SK-N-SH (cell line): ENCODE results near the gene CD69. TPM values are rescaled to one million over a fixed set of nuclear protein-coding genes. Genes with fewer than 3 reads are reported as not detected.

Experiments
- CTCF ChIA-PET: fragments of 300-600, 350-600 bp; formaldehyde crosslinking; extraction: SDS; loops from one replicate; lab custom pipeline; 2021; lab: Yijun Ruan, JAX
- POLR2A ChIA-PET: fragments of 350-600 bp; sonication (Branson Sonifier 250); formaldehyde crosslinking; extraction: SDS; loops from one replicate; lab custom pipeline; 2020; ENCODE audit warnings: antibody characterized with exemption, inconsistent platforms; lab: Yijun Ruan, JAX
- DNase-seq: peaks from one replicate; pipeline ENCODE4 v3.0.0; 2012
- H2AFZ ChIP-seq: fragments of 200-600 bp; sonication (generic); 2 replicates; pipeline ENCODE4 v1.8.1; 2016; ENCODE audit warnings: antibody characterized with exemption, mild to moderate bottlenecking, low read depth
- H3F3A ChIP-seq: fragments of 200-600 bp; sonication (generic); replicated peaks from 2 replicates; pipeline ENCODE3; 2016; ENCODE audit warnings: antibody characterized with exemption, mild to moderate bottlenecking; ENCODE audit not compliant: insufficient read depth
- H3K27ac ChIP-seq, 2 experiments: fragments of 200-500 bp in 1 of 2; fragments of 200-600 bp in 1 of 2; sonication (Bioruptor generic) in 1 of 2; sonication (generic), shearing (Covaris generic) in 1 of 2; 2 replicates each; pipeline versions ENCODE4 v1.5.1 to v1.6.1; 2014 to 2016; ENCODE audit warnings: low read depth in 2 of 2, inconsistent platforms in 1 of 2, low read length in 1 of 2, mild to moderate bottlenecking in 1 of 2, mixed read lengths in 1 of 2
- H3K27me3 ChIP-seq: fragments of 200-600 bp; sonication (generic), shearing (Covaris generic); 2 replicates; pipeline ENCODE4 v1.6.1; 2016; ENCODE audit warnings: mixed run types; ENCODE audit not compliant: insufficient read depth
- H3K36me3 ChIP-seq, 2 experiments: fragments of 200-500 bp in 1 of 2; fragments of 200-600 bp in 1 of 2; sonication (Bioruptor generic) in 1 of 2; sonication (generic) in 1 of 2; replicated peaks in 1 of 2; 2 replicates each; pipeline versions ENCODE3 to v1.5.1; 2014 to 2016; ENCODE audit warnings: low read length in 1 of 2, mild to moderate bottlenecking in 1 of 2; ENCODE audit not compliant: insufficient read depth in 2 of 2, control insufficient read depth in 1 of 2
- H3K4me1 ChIP-seq, 2 experiments: fragments of 200-500 bp in 1 of 2; fragments of 200-600 bp in 1 of 2; sonication (Bioruptor generic) in 1 of 2; sonication (generic), shearing (Covaris generic) in 1 of 2; 2 replicates each; pipeline versions ENCODE4 v1.5.1 to v1.6.1; 2014 to 2016; ENCODE audit warnings: low read depth in 1 of 2, low read length in 1 of 2, mixed run types in 1 of 2; ENCODE audit not compliant: insufficient read depth in 2 of 2, control insufficient read depth in 1 of 2
- H3K4me2 ChIP-seq: fragments of 200-600 bp; sonication (generic), shearing (Covaris generic); 2 replicates; pipeline ENCODE4 v1.6.1; 2017; ENCODE audit warnings: mixed run types
- H3K4me3 ChIP-seq, 2 experiments: fragments of 200-500 bp in 1 of 2; fragments of 200-600 bp in 1 of 2; sonication (Bioruptor generic) in 1 of 2; sonication (generic), shearing (Covaris generic) in 1 of 2; 2 replicates each; pipeline versions ENCODE4 v1.5.1 to v1.8.1; 2014 to 2016; ENCODE audit warnings: low read depth in 2 of 2, inconsistent platforms in 1 of 2, low read length in 1 of 2, mild to moderate bottlenecking in 1 of 2, mixed read lengths in 1 of 2, moderate library complexity in 1 of 2
- H3K79me2 ChIP-seq: fragments of 200-600 bp; sonication (generic); 2 replicates; pipeline ENCODE4 v1.8.1; 2017; ENCODE audit warnings: mild to moderate bottlenecking; ENCODE audit not compliant: insufficient read depth
- H3K9ac ChIP-seq: fragments of 200-600 bp; sonication (generic); 2 replicates; pipeline ENCODE4 v1.6.1; 2017; ENCODE audit warnings: mixed run types
- H3K9me2 ChIP-seq: fragments of 200-600 bp; sonication (generic); 2 replicates; pipeline ENCODE4 v1.6.1; 2017; ENCODE audit warnings: mixed run types
- H3K9me3 ChIP-seq: fragments of 200-600 bp; sonication (generic); 2 replicates; pipeline ENCODE4 v1.6.1; 2017; ENCODE audit warnings: mixed run types, mild to moderate bottlenecking, moderate library complexity
- H4K20me1 ChIP-seq: fragments of 200-600 bp; sonication (generic); 2 replicates; pipeline ENCODE4 v1.6.1; 2017; ENCODE audit warnings: mild to moderate bottlenecking, mixed run types; ENCODE audit not compliant: insufficient read depth
- EP300 ChIP-seq, 2 experiments: IDR thresholded peaks; 2 replicates each; pipeline versions ENCODE4 v1.4.0 to v1.6.1; 2012; ENCODE audit warnings: borderline replicate concordance in 1 of 2, low read depth in 1 of 2, low read length in 1 of 2
- GATA2 ChIP-seq: sonication (generic); formaldehyde crosslinking; IDR thresholded peaks from 2 replicates; pipeline ENCODE4 v1.5.0; 2020; ENCODE audit warnings: mild to moderate bottlenecking, missing genetic modification reagents
- MEF2A ChIP-seq: IDR thresholded peaks from 2 replicates; pipeline ENCODE4 v1.4.0; 2012; ENCODE audit warnings: low read depth, borderline replicate concordance
- MXI1 ChIP-seq: IDR thresholded peaks from 2 replicates; pipeline ENCODE4 v1.6.1; 2012; ENCODE audit warnings: mild to moderate bottlenecking, low read depth, low read length, improper control_type of control experiment
- NRF1 ChIP-seq: IDR thresholded peaks from 2 replicates; pipeline ENCODE4 v1.6.1; 2012; ENCODE audit warnings: low read depth, mild to moderate bottlenecking, low read length
- RAD21 ChIP-seq: IDR thresholded peaks from 2 replicates; pipeline ENCODE4 v1.6.1; 2012; ENCODE audit warnings: mild to moderate bottlenecking, low read length
- RFX5 ChIP-seq: IDR thresholded peaks from 2 replicates; pipeline ENCODE4 v1.6.1; 2012; ENCODE audit warnings: mild to moderate bottlenecking, improper control_type of control experiment, low read length
- SIN3A ChIP-seq: IDR thresholded peaks from 2 replicates; pipeline ENCODE4 v1.6.1; 2012; ENCODE audit warnings: low read depth, mild to moderate bottlenecking, low read length, moderate library complexity, borderline replicate concordance
- TCF12 ChIP-seq: IDR thresholded peaks from 2 replicates; pipeline ENCODE4 v1.4.0; 2012
- TEAD4 ChIP-seq: IDR thresholded peaks from 2 replicates; pipeline ENCODE4 v1.4.0; 2012; ENCODE audit warnings: mild to moderate bottlenecking, borderline replicate concordance; ENCODE audit not compliant: insufficient read depth
- YY1 ChIP-seq: IDR thresholded peaks from 2 replicates; pipeline ENCODE4 v1.4.0; 2012; ENCODE audit warnings: low read depth, mild to moderate bottlenecking
- WGBS: methylation state at CpG from one replicate; pipeline ENCODE4 v1.1.6; 2017; ENCODE audit warnings: low lambda C conversion rate; 5-methylcytosine and 5-hydroxymethylcytosine counted together
- polyA plus RNA-seq, 3 experiments: library from polyadenylated mRNA; depleted of rRNA; stranded (reverse); fragments of >200 nt; gene quantifications; 2 replicates each; pipeline ENCODE4 v1.2.3, GENCODE V29; 2012
- TF ChIP-seq, protein P1 (sequence below): IDR thresholded peaks from 2 replicates; pipeline ENCODE4 v1.4.0; 2012; ENCODE audit warnings: low read depth
- TF ChIP-seq, protein P2 (sequence below): IDR thresholded peaks from 2 replicates; pipeline ENCODE4 v1.4.0; 2012; ENCODE audit warnings: low read depth, borderline replicate concordance
- TF ChIP-seq, protein P3 (sequence below): fragments of 200-600 bp; sonication (generic); IDR thresholded peaks from 2 replicates; pipeline ENCODE4 v1.6.1; 2017; ENCODE audit warnings: antibody characterized with exemption, mild to moderate bottlenecking, moderate library complexity
- TF ChIP-seq, protein P4 (sequence below): fragments of 150-350 bp; IDR thresholded peaks from 2 replicates; pipeline ENCODE4 v1.6.1; 2016; ENCODE audit warnings: mild to moderate bottlenecking, low read depth, low read length

CD69 gene
- polyA plus RNA-seq, 1 of the 3 experiments (the other 2 are of a cell fraction): not detected

GRCh38 chr12:9730011-9730410, 30.7 kb downstream of the CD69 start:
- POLR2A ChIA-PET: no interaction called here

DNA sequence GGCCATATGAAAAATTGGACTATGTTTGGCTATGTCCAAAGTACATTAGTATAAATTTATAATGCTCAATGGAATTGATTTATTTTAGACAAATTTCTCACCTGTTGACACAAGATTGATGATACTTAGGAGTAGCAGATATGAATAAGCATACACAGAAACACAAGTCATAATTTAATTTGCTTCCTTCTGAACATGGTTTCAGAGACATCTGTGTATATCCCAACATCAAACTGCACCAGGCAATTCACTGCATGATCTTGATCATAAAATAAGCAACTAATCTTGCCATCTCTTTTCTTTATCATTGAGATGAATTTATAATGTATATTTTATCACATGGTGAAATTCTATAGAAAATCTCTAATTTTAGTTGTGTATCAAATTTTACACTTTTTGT, 31.6 kb downstream of the CD69 start:
- Histone ChIP-seq H3K4me3 (no peak overlapping the region), H3K79me2 (no peaks in the 10 kb centered on the region), H3K36me3 (no peaks in the 10 kb centered on the region), H3K9me2 (no peaks in the 10 kb centered on the region), H2AFZ (no peak overlapping the region), H3K4me1 (no peaks in the 10 kb centered on the region), H3K27me3 (peaks cover 13% of the 10 kb centered on the region; the same call in 1 of the 2 replicates), H3K9ac (no peak overlapping the region), H4K20me1 (no peaks in the 10 kb centered on the region), H3K9me3 (no peaks in the 10 kb centered on the region), H3K4me2 (no peak overlapping the region), H3K27ac (no peak overlapping the region), H3F3A (no peaks in the 10 kb centered on the region)
- no peak for TF ChIP-seq MEF2A
- TF ChIP-seq EP300 (IDR thresholded peaks at IDR 0.05; ENCODE audit: borderline replicate concordance in 1 of 2, low read depth in 1 of 2, low read length in 1 of 2): no peak
- TF ChIP-seq, protein P1, sequence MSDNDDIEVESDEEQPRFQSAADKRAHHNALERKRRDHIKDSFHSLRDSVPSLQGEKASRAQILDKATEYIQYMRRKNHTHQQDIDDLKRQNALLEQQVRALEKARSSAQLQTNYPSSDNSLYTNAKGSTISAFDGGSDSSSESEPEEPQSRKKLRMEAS: no peak
- TF ChIP-seq, protein P2, sequence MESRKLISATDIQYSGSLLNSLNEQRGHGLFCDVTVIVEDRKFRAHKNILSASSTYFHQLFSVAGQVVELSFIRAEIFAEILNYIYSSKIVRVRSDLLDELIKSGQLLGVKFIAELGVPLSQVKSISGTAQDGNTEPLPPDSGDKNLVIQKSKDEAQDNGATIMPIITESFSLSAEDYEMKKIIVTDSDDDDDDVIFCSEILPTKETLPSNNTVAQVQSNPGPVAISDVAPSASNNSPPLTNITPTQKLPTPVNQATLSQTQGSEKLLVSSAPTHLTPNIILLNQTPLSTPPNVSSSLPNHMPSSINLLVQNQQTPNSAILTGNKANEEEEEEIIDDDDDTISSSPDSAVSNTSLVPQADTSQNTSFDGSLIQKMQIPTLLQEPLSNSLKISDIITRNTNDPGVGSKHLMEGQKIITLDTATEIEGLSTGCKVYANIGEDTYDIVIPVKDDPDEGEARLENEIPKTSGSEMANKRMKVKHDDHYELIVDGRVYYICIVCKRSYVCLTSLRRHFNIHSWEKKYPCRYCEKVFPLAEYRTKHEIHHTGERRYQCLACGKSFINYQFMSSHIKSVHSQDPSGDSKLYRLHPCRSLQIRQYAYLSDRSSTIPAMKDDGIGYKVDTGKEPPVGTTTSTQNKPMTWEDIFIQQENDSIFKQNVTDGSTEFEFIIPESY: no peak
- TF ChIP-seq, protein P3, sequence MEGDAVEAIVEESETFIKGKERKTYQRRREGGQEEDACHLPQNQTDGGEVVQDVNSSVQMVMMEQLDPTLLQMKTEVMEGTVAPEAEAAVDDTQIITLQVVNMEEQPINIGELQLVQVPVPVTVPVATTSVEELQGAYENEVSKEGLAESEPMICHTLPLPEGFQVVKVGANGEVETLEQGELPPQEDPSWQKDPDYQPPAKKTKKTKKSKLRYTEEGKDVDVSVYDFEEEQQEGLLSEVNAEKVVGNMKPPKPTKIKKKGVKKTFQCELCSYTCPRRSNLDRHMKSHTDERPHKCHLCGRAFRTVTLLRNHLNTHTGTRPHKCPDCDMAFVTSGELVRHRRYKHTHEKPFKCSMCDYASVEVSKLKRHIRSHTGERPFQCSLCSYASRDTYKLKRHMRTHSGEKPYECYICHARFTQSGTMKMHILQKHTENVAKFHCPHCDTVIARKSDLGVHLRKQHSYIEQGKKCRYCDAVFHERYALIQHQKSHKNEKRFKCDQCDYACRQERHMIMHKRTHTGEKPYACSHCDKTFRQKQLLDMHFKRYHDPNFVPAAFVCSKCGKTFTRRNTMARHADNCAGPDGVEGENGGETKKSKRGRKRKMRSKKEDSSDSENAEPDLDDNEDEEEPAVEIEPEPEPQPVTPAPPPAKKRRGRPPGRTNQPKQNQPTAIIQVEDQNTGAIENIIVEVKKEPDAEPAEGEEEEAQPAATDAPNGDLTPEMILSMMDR: no peak
- TF ChIP-seq NRF1: no peak
- no peak for TF ChIP-seq RAD21
- no peak for TF ChIP-seq GATA2
- no peak for TF ChIP-seq RFX5
- TF ChIP-seq TEAD4: no peak
- TF ChIP-seq, protein P4, sequence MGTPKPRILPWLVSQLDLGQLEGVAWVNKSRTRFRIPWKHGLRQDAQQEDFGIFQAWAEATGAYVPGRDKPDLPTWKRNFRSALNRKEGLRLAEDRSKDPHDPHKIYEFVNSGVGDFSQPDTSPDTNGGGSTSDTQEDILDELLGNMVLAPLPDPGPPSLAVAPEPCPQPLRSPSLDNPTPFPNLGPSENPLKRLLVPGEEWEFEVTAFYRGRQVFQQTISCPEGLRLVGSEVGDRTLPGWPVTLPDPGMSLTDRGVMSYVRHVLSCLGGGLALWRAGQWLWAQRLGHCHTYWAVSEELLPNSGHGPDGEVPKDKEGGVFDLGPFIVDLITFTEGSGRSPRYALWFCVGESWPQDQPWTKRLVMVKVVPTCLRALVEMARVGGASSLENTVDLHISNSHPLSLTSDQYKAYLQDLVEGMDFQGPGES: no peak
- ChIA-PET CTCF (interaction anchor here (0.6 kb wide), 1 partner anchor 1417 kb away, joined by 3 read pairs; no protein-coding TSS in a partner anchor), POLR2A (no interaction called here)
- DNase-seq: no peak

More at GRCh38 chr12:9730011-9730410, 30.7 kb downstream of the CD69 start:
- H3K4me3 ChIP-seq: no peak overlapping the region
- H3K9ac ChIP-seq: no peak overlapping the region
- H3F3A ChIP-seq: no peaks in the 10 kb centered on the region
- H3K9me3 ChIP-seq: no peaks in the 10 kb centered on the region
- no peak overlapping the region for H3K4me2 ChIP-seq
- no peak for DNase-seq
- H2AFZ ChIP-seq: no peak overlapping the region
- H3K27ac ChIP-seq: no peak overlapping the region
- no peaks in the 10 kb centered on the region for H3K36me3 ChIP-seq
- peaks cover 17% of the 10 kb centered on the region; the same call in 1 of the 2 replicates for H3K27me3 ChIP-seq
- H3K4me1 ChIP-seq: no peaks in the 10 kb centered on the region
- no peaks in the 10 kb centered on the region for H3K9me2 ChIP-seq
- WGBS: 6% methylated on average over 3 of the region's 3 CpGs
- TF ChIP-seq YY1 (no peak), TCF12 (no peak), SIN3A (no peak), MXI1 (no peak), GATA2 (no peak), NRF1 (no peak)
- TF ChIP-seq, protein P1: no peak
- no peaks in the 10 kb centered on the region for H3K79me2 ChIP-seq
- no peaks in the 10 kb centered on the region for H4K20me1 ChIP-seq
- CTCF ChIA-PET: interaction anchor here (1.0 to 1.7 kb wide), 5 partner anchors 8 to 22 kb away, joined by 3 to 7 read pairs (median 5); no protein-coding TSS in a partner anchor
